Fibroblast of peridontal ligament (primary cell): ENCODE results near the gene DNASE1.
"Not testable (repeated sequence)": the region's sequence is repeated elsewhere in the genome, so short reads cannot be mapped to it uniquely, and the experiment has no call there.

Experiments
- DNase-seq: peaks from one replicate; pipeline ENCODE4 v3.0.0-alpha.2; 2010; ENCODE audit errors: extremely low read depth

DNASE1 gene

DNA sequence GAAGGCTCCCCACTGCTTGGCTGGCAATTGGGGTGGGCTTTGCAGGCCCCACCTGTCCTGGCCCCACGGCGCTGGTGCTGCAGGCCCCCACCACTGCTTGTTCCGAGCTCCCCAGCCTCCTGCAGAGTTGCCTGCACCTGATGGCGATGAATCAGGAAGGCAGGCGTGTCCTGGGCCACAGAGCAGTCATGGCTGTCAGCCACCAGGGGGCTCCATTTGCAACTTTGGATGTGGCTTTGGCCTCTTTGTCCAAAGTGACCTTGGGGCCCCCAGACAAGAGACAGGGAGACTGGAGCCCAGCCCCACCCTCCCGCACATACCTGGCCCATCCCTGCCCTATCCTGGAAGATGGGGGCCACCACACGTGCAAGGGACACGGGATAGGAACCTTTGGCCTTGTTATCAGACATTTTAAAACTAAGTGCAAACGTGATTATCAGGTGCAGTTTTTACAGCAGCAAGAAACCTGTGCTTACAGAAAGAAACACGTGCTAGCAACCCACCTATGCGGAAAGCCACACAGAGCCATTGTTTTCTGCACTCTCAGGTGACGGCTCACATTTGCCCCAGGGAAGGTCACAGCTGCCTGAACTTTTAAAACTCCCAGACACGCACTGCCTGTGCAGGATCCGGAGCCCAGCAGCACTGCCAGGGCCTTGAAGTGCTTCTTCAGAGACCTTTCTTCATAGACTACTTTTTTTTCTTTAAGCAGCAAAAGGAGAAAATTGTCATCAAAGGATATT, at the start of gene DNASE1:
Gene DNASE1 (plus strand): TSS at position 443 of the 743 bp plus-strand sequence. CDS start 683 bp downstream, outside the sequence.
- DNase-seq = peak; percentile 31

DNA sequence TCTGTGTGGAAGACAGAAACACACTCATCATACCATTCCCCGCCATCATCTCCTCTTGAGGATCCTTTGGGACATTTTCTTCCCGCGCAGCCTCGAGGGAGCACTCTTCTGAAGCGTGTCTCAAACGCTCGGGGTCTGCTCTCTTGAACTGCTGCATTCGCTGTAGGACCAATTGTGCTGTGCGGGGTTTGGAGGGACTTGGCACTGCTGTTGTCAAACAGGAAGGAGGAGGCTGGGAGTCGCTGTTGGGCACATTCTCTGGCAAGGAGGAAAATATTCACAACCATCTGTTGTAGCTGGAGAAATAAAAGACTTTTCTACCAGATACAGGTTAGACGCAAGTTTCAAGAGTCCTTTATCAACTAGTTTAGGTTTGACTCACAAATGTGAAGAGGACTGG, 48.0 kb upstream of the DNASE1 start:
- DNase-seq = no peak

DNA sequence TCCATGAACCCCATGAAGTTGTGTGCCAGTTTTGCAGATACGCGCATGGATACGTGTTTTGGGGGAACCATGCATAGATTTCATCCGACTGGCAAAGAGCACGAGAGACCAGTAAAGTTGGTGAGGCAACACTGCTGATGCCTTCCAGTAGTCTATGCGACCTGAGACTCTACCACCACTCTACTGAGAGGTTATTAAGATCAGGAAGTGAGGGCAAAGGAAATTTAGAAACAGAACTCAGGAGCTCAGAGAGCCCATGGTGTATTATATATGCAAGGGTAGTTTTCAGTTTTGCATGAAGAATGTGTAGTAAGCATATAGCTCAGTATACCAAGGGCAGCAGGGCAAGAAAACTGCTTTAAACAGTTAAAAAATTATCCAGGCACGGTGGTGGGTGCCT, 47.3 kb upstream of the DNASE1 start:
- no peak for DNase-seq

- DNase-seq = no peak
These were observed 46.9 kb upstream of the DNASE1 start for GRCh38 chr16:3607634-3608033.

- DNase-seq = no peak
These were observed 46.4 kb upstream of the DNASE1 start for GRCh38 chr16:3608069-3608468.

GRCh38 chr16:3608976-3609375, 45.5 kb upstream of the DNASE1 start:
- DNase-seq = not testable (repeated sequence)

DNA sequence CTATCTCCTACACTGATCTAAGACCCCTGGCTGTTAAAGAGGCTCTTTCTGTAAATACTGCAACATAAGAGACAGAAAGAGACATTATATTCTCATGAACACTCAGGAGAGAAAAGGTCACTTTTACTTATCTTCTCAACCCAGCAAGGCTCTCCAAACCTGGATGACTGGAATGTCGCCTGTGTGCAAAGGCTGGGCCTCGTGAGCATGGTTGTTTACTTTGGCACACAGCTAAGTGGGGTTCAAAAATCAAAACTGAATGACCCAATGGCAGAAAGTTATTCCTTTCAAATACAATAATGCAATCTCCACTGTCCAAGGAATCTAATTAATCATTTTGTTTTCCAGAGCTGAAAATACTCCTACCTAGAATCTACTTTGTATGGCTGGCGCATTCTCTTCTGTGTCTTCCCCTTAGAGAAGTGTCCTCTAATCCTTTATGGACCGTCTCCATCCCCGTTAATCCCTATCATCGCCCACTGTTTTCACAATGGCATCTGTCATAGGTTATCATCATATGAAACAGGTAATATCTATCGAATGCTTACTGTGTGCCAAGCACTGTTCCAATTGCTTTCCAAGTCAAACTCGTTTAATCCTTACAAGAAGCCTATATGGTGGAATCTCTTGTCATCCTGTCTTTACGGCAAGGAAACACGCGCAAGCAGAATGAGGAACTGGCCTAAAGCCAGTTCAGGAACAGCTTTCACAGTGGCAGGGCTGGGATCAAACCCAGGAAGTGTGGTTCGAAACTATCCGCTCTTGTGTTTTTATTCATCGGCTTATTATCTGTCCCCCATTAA, 44.4 kb upstream of the DNASE1 start:
- no peak for DNase-seq

GRCh38 chr16:3610698-3611145, 43.8 kb upstream of the DNASE1 start:
- DNase-seq = no peak

DNA sequence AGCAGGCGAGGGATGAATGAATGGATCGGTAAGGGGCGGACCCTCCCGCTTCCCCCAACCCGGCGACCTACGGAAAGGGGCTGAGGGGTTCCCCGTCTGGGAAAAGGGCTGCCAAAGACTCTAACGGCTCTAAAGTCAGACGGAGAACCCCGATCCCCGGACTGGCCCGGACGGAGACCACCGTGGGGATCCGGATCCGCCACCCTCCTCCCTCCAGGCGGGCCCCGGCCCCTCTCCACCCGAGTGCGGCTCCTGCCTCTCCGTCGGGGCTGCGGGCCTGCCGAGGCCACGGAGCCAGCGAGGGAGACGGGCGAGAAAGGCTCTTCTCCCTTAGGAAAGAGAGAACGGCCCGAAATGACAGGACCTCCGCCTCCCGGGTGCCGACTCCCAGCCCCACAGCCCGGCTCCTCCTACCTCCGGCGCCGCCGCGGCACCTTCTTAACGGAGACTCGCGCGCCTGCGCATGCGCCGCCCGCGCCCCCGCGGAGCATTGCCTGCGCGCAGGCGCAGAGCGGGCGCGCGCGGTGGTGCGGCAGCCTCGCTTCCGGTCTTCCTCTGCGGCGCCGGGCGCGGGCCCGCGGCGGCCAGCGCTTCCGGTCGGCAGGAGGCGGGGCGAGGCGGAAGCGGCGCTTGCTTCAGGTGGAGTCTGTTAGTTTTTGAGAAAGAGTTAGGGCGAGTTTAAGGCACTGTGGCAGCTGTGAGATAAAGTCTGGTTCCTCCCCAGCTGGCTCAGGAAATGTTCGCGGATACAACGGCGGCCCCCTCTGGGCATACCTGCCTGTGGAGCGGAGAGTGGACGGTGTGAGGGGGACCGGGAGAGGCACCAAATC, 43.1 kb upstream of the DNASE1 start, which contains the start of gene SLX4:
Gene SLX4 (minus strand): TSS at position 461 of the 830 bp plus-strand sequence. CDS start 2,642 bp downstream, outside the sequence.
- DNase-seq = peak; percentile 80

DNA sequence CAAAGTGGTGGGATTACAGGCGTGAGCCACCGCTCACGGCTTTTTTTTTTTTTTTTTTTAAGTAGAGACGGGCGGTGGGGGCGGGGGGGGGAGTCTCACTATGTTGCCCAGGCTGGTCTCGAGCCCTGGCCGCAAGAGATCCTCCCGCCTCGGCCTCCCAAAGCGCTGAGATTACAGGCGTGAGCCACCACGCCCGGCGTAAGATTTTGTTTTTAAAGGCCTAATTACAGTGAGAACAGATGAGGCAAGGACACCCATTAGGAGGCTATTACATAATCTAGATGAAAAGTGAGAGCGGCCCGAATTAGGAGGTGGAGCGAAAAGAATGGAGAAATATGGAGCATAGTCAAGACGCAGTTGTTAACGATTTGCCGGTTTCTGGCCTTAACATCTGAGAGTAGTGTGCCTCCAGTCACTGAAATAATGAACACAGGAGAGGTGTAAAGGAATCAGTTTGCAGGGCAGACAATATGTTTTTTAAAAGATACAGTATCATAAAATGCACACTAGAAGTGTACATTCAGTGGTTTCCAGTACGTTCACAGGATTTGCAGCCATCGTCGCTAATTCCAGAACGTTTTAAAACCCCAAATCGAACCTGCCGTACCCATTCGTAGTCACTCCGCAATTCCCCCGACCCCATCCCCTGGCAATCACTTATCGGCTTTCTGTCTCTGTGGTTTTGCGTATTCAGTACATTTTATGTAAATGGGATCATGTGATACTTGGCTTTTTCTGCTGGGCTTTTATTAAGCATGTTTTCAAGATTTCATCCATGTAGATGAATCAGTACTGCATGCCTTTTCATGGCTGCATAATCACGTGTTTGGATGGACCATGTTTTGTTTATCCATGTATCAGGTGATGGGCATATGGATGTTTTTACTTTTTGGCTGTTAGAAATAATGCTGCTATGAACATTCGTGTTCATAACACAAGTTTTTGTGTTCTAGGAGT, 41.7 kb upstream of the DNASE1 start:
- DNase-seq = no peak

GRCh38 chr16:3618769-3619141, 35.7 kb upstream of the DNASE1 start:
- no peak for DNase-seq

DNA sequence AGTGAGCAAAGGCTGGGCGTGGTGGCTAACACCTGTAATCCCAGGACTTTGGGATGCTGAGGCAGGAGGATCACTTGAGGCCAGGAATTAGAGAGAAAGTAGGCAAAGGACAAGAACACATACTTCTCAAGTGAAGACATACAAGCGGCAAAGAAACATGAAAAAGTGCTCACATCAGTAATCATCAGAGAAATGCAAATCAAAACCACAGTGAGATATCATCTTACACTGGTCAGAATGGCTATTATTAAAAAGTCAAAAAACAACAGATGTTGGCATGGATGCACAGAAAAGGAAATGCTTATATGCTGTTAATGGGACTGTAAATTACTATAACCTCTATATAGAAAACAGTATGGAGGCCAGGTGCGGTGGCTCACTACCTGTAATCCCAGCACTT, 30.8 kb upstream of the DNASE1 start:
- DNase-seq = no peak

DNA sequence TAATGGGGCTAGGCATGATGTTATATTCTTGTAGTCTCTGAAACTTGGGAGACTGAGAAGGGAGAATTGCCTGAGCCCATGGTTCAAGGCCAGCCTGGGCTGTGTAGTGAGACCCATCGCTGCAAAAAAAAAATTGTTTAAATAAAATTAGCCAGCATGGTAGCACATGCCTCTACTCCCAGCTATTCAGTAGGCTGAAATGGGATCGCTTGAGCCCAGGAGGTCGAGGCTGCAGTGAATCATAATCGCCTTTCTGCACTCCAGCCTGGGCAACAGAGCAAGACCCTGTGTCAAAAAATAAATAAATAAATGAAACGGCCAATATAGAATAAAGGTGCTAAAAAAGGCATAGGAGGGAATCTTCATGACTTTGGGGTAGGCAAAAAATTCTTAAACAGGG, 29.2 kb upstream of the DNASE1 start:
- no peak for DNase-seq

- DNase-seq = no peak
These were observed 28.4 kb upstream of the DNASE1 start for GRCh38 chr16:3625911-3626732.

GRCh38 chr16:3637371-3637923, 17.0 kb upstream of the DNASE1 start:
- no peak for DNase-seq

DNA sequence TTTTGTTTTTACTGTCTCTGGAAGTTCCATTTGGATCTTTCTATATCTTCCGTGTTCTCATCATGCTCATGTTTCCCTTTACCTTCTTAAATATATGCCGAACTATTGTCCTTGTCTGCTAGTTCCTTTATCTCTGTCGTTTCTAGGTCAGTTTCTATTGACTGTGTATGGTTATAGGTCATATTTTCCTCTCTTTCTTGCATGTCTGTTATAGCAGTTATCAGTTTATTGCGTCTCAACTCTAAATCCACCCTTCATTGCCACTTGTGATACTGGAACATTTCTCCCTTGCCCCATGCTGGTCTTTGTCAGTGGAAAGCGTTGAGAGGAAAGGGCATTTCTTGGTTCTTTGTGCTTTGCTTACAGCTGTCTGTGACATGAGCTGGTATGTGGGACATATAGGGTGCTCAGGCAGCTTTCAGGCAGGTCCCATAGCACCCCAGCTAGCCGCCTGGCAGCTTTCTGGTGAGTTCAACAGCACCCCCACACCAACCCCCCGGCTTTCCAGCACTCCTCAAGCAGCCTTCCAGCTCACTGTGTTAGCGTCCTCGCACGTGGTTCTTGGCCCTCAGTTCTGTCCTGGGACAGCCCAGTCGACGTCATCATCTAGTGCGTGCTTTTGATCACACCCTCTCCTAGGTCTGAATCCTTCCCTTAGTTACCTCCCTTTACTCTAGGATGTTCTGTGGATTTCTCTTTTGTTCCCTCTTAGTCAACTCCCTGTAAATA, 15.4 kb upstream of the DNASE1 start:
- no peak for DNase-seq

DNA sequence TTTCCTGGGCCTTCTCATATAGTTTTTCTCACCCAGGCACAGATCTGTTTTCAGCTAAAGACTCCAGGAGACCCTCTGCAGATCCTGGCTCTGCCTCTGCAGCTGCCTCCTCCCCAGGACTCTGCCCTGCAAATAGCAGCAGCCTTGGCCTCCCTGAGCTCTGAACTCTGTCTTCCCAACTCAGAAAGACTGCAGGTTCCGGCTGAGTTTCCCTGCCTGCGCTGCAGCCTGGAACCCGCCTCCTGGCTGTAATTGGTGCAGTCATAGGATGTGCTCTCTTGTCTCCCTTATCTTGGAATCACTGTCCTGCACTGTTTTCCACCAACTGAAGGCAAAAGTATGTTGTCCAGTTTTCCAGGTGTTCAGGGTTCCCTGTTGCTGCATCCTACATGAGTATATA, 14.3 kb upstream of the DNASE1 start:
- DNase-seq = no peak

DNA sequence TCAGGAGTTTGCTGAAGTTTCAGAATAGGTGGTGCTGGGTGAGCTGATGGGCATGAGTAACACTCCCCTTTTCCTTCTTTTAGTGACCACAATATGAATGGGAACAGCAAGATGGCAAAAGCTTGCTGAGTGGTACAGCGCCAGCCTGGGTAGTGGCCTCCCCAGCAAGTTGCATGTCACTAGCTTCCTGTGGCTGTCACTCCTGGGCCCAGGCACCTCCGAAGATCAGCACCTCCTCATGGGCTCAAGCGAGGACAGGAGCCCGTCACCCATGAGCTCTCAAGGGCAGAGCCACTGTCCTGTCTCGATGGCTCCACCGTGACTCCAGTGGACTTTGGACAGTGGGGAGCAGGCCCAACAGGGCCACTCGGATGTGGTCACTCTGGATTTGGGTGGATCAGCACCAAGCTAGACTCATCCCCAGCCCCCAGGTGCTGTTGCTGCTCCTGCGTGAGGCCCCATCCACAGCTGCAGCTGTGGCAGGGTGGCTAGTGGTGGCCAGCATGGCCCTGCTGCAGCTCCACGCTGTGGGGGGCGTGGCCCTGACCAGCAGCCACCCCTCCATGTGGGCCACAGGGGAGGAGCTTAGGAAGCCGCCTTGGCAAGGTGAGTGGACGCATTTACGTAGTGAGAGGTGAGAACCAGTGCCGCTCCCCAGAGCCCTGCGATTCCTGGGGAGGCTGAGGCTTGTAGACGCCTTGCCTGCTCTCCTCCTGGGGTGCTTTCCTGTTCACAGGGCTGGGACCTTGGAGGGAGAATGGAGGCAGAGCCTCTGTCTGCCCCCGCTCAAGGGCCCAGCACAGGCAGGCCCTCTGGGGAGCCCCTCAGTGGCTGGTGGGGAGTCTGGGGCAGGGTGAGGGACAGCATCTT, 13.6 kb upstream of the DNASE1 start:
- DNase-seq = no peak
